OCI-M2 (cell line): ENCODE results near the gene SOX21.

Experiments used
- DNase-seq: peaks from one replicate; lab custom pipeline; 2025; ENCODE audit not compliant: unreplicated experiment; lab: John Stamatoyannopoulos, UW

SOX21 gene

DNA sequence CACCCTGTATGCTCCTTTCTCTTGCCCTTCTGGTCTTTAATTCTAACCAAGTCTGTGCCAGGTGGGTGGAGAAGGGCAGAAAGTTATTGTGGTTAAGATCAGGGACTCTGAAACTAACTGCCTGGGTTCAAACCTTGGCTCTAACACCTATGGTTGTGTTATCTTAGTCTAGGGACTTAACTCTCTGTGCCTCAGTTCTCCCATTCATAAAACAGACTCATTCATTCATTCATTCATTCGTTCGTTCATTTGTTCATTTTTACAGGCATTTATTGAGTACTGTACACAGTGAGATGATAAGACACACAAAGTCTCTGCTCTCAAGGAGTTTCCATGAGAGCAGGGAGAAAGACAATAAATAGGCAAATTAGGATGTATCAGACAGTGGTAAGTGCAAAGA is 30.1 kb downstream of the SOX21 start:
- no peak for DNase-seq

GRCh38 chr13:94679614-94680013 is 32.7 kb downstream of the SOX21 start:
- DNase-seq, result no peak

GRCh38 chr13:94678845-94679244 is 33.5 kb downstream of the SOX21 start:
- no peak for DNase-seq

- DNase-seq, result no peak
These were observed 34.5 kb downstream of the SOX21 start for GRCh38 chr13:94677799-94678198.

DNA sequence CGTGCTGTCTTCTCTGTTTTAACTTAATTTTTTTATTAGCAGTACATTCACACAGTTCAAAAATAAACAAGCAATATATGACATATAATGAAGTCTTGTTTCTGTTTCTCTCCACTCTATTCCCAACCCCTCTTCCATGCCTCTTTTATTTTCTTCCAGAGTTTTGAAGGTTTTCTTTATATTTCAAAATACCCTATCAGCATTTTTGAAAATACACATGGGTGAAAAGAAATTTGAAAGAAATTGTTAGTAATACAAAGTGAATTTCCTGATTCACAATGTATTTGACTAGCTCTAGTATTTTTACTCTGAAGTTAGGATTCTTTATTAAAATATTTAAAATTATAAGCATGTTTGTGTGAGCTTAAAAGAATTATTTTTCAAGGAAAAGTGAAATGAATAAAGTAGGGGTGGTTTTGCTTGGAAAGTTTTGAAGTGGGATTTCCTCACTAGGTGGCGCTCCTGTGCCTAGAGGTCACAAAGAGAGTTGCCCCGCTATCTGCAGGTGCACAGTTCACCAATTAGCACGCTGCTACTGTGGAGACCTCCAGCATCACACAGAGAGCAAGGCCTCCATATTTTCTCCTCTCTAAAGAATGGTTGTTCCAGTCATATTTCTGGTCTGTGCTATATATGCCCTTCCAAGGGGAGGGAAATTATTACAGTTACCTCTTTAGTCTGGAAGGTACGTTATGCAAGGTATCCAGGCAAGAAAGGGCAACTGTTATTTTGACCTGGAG is 37.6 kb downstream of the SOX21 start:
- no peak for DNase-seq

GRCh38 chr13:94673851-94674250 is 38.5 kb downstream of the SOX21 start:
- no peak for DNase-seq

- no peak for DNase-seq
These were observed 39.9 kb downstream of the SOX21 start for GRCh38 chr13:94672400-94672799.

DNA sequence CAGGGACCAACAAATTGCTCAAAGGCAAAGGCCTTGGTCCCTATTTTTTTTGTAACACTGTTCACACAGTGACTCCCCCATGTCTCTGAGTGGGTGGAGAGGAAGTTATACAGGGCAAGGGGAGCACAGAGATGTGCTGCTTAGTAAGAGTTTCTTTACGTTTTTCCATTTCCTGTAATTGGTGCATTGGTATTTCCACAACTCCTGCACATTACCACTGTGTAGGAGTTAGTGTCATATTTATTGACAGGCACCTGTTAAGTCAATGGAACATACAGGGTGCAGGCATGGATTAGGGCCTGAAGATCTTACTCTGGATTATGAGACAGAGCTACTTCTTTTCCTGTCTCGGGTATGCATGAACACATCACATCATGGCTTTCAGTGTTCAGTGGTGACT is 45.2 kb downstream of the SOX21 start:
- no peak for DNase-seq

- no peak for DNase-seq
These were observed 46.3 kb downstream of the SOX21 start for GRCh38 chr13:94666065-94666464.

GRCh38 chr13:94664889-94665288 is 47.5 kb downstream of the SOX21 start:
- no peak for DNase-seq

- peak; percentile 56 for DNase-seq
These were observed 49.9 kb downstream of the SOX21 start for GRCh38 chr13:94662274-94662945.

GRCh38 chr13:94661406-94661805 is 50.9 kb downstream of the SOX21 start:
- no peak for DNase-seq

GRCh38 chr13:94660695-94661326 is 51.5 kb downstream of the SOX21 start:
- DNase-seq, result peak; percentile 14
